ENCODE results near the gene GPX2. TPM values are rescaled to one million over a fixed set of nuclear protein-coding genes. Genes with fewer than 3 reads are reported as not detected.
A peak's percentile ranks its signal among the peaks of the same experiment; 100 is the strongest.

Gene GPX2
- total RNA-seq, 6 donors from 2014 or later: 0.91 to 9.5 (median 2.2) TPM

DNA sequence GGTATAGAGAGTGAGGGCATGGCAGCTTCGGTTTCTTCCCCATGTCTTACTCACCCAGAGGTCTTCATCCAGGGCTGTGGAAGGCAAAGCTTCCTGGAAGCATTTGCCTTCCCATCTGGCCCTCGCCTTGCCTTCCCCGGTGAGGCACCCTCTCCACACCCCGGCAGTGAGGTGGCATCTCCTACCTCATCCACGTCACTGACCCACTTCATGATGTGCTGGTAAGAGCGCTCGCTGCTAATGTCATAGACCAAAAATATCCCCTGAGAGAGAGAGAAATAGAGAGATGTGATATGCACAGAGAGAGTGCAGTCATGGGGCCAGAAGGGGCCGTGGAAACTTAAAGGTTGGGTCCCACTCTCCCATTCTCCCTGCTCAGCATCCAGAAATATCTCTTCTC, 8.3 kb upstream of the GPX2 start:
- Histone ChIP-seq H3K36me3 (peaks cover 0 to 33% (median 15%) of the 10 kb centered on the region in 4 donors), H3K4me3 (no peak overlapping the region), H3K27me3 (no peaks in the 10 kb centered on the region), H3K9me3 (no peaks in the 10 kb centered on the region), H3K4me1 (no peaks in the 10 kb centered on the region), H3K27ac (no peak overlapping the region)
- 94 to 96% methylated on average over 6 to 8 of the region's 8 CpGs for WGBS, 2 donors
- TF ChIP-seq POLR2AphosphoS5 (IDR thresholded peaks at IDR 0.05): no peak
- TF ChIP-seq, protein P1, sequence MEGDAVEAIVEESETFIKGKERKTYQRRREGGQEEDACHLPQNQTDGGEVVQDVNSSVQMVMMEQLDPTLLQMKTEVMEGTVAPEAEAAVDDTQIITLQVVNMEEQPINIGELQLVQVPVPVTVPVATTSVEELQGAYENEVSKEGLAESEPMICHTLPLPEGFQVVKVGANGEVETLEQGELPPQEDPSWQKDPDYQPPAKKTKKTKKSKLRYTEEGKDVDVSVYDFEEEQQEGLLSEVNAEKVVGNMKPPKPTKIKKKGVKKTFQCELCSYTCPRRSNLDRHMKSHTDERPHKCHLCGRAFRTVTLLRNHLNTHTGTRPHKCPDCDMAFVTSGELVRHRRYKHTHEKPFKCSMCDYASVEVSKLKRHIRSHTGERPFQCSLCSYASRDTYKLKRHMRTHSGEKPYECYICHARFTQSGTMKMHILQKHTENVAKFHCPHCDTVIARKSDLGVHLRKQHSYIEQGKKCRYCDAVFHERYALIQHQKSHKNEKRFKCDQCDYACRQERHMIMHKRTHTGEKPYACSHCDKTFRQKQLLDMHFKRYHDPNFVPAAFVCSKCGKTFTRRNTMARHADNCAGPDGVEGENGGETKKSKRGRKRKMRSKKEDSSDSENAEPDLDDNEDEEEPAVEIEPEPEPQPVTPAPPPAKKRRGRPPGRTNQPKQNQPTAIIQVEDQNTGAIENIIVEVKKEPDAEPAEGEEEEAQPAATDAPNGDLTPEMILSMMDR (IDR thresholded peaks at IDR 0.05): no peak
- TF ChIP-seq POLR2A (IDR thresholded peaks at IDR 0.05): no peak
- no peak for TF ChIP-seq EP300 (IDR thresholded peaks at IDR 0.05)
- DNase-seq: no peak
- no peak for ATAC-seq (ENCODE audit: low FRiP score in 2 of 2)

DNA sequence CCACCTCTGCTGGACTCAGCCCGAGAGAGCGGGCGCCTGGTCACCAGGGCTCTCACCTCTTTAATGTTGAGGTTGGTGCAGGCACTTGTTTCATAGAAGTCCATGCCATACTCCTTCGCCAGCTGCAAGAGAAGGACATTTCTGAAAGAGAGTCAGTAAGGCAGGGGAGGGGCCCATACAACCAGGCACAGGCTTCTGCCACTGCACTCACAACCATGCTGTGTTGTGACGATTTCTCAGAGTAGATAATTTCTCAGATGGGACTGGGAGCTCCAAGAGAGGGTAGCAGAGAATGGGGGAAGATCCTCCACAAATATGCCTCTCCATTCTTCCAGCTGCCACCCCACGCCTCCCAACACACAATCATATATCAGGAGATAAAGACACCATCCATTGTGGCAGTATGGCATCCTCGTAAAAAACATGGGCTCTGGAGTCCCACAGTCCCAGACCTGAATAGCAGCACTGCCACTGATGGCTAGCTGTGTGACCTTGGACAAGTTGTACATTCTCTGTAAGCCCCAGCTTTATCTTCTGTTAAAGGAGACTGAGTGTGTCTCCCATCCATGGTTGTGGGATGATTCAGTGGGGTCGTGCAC, 6.2 kb upstream of the GPX2 start:
- Histone ChIP-seq H3K4me3 (no peak overlapping the region), H3K27ac (no peak overlapping the region), H3K4me1 (peaks cover 0 to 3% (median 0%) of the 10 kb centered on the region in 4 donors), H3K36me3 (peaks cover 0 to 33% (median 18%) of the 10 kb centered on the region in 4 donors), H3K9me3 (no peaks in the 10 kb centered on the region), H3K27me3 (no peaks in the 10 kb centered on the region)
- ATAC-seq (ENCODE audit: low FRiP score in 2 of 2) (no peak), DNase-seq (no peak)
- 87 to 93% methylated on average over 8 of the region's 8 CpGs for WGBS, 2 donors
- TF ChIP-seq EP300 (IDR thresholded peaks at IDR 0.05) (no peak), POLR2AphosphoS5 (IDR thresholded peaks at IDR 0.05) (no peak), POLR2A (IDR thresholded peaks at IDR 0.05) (no peak)
- TF ChIP-seq, protein P1 (IDR thresholded peaks at IDR 0.05): no peak

DNA sequence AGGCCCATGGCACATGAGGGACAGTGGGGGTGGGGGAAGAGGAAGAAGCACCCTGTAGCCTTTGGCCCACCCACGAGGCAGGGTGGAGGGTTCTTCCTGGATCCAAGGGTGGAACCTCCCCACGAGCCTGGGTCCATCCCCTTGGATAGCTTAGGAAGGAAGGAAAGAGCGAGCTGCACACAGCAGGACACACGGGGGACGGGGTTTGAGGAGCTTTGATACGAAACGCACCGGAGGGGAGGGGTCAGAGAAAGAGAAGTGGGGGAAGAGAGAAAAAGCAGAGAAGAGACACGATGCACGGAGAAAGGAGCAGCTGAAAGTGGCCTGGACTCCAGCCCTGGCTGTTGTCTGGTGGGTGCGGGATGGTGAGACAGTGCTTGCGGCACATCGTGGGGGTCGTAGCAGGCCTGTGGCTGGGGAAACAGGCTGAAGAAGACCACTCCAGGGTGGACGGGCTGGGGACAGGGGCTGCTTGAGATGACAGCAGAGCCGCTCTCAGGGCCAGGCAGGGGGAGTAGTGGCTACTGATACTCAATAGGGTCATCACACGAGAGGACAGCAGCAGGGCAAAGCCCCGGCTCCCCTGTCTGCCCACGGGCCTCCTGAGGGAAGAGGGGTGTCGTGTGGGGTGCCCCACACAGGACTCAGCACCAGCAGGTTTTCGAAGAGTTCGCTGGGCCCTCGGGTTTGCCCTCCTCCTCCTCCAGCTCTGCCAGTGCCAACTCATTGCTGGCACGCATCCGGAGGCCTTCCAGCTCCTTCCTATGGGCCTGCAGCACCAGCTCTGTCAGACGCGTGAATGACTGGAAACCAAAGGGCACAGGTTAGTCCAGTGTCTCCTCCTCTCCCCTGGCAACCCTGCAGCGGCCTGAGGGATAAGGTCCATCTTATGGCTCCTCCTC, 5.4 kb upstream of the GPX2 start:
- Histone ChIP-seq H3K4me3 (no peak overlapping the region), H3K27ac (no peak overlapping the region), H3K27me3 (no peaks in the 10 kb centered on the region), H3K36me3 (peaks cover 0 to 36% (median 20%) of the 10 kb centered on the region in 4 donors), H3K4me1 (peaks cover 0 to 3% (median 0%) of the 10 kb centered on the region in 4 donors), H3K9me3 (no peaks in the 10 kb centered on the region)
- 88 to 94% methylated on average over 24 to 27 of the region's 28 CpGs for WGBS, 2 donors
- TF ChIP-seq EP300 (IDR thresholded peaks at IDR 0.05) (no peak), POLR2AphosphoS5 (IDR thresholded peaks at IDR 0.05) (no peak), POLR2A (IDR thresholded peaks at IDR 0.05) (no peak)
- TF ChIP-seq, protein P1 (IDR thresholded peaks at IDR 0.05): no peak
- DNase-seq: peak in 1 of 2 donors; percentile 37
- ATAC-seq (ENCODE audit: low FRiP score in 2 of 2): no peak

DNA sequence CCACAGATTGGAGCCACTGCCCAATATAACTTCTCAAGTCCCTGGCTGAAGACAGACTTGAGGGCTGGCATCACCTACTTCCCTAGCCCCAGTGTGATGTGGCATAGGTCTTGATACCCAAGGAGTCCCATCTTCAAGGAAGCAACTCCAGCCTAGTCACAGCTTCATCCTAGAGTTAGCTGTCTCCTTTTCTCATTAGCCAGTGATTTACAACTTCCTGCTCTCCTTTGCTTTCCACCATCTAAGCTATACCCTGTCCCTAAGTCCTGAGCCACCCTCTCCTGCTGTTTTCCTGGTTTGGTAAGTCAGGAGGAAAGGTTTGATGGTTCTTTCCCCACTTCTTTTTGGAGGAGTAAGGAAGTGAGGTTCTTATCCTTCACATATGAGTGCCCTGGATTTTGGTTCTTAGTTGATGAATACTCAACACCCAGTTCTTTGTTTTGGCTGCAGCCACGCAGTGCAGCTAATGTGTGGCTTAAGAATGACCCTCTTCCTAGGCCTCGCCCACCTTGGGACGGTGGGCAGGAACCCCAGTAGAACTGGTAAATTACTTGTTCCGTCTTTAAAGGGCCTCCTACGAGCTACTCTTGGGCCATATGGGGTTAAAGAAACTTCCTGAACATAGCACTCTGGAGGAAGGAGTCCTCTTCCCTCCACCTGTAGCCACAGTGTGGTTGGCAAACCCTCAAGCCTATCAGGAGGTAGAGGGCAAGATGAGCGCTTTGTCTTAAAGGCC, 3.9 kb upstream of the GPX2 start:
- no peak for ATAC-seq (ENCODE audit: low FRiP score in 2 of 2)
- WGBS, 2 donors: 70 to 85% methylated on average over 6 of the region's 6 CpGs
- peaks cover 0 to 29% (median 16%) of the 10 kb centered on the region in 4 donors for H3K36me3 ChIP-seq
- no peak overlapping the region for H3K27ac ChIP-seq
- no peaks in the 10 kb centered on the region for H3K9me3 ChIP-seq
- no peak for DNase-seq
- H3K27me3 ChIP-seq: no peaks in the 10 kb centered on the region
- peaks cover 0 to 4% (median 2%) of the 10 kb centered on the region in 4 donors for H3K4me1 ChIP-seq
- H3K4me3 ChIP-seq: no peak overlapping the region
- TF ChIP-seq POLR2AphosphoS5 (IDR thresholded peaks at IDR 0.05): no peak
- TF ChIP-seq POLR2A (IDR thresholded peaks at IDR 0.05): no peak
- TF ChIP-seq, protein P1 (IDR thresholded peaks at IDR 0.05): no peak
- no peak for TF ChIP-seq EP300 (IDR thresholded peaks at IDR 0.05)

Measured in upper lobe of left lung (tissue), 6 donors.